Skeletal muscle satellite cell (primary cell): ENCODE measurements around the gene GLS.

ENCODE experiments used
- H3K27me3 ChIP-seq: 2 replicates; pipeline ENCODE4 v1.7.0; 2013; ENCODE audit warnings: low read length; ENCODE audit not compliant: control insufficient read depth, insufficient read depth
- H3K36me3 ChIP-seq: 2 replicates; pipeline ENCODE4 v1.7.0; 2013; ENCODE audit warnings: mild to moderate bottlenecking, control low read depth, low read length; ENCODE audit not compliant: insufficient read depth
- H3K4me1 ChIP-seq: 2 replicates; pipeline ENCODE4 v1.7.0; 2013; ENCODE audit warnings: low read length; ENCODE audit not compliant: control insufficient read depth, insufficient read depth
- H3K4me2 ChIP-seq: 2 replicates; pipeline ENCODE4 v1.7.0; 2013; ENCODE audit warnings: mild to moderate bottlenecking, low read length
- H3K4me3 ChIP-seq: 2 replicates; pipeline ENCODE4 v1.7.0; 2013; ENCODE audit warnings: low read length
- H3K9ac ChIP-seq: 2 replicates; pipeline ENCODE4 v1.7.0; 2013; ENCODE audit warnings: mild to moderate bottlenecking, low read depth, low read length, moderate library complexity
- H3K9me3 ChIP-seq: replicated peaks from 2 replicates; pipeline ENCODE4 v1.7.0; 2013; ENCODE audit warnings: mild to moderate bottlenecking, control low read depth, low read length

The GLS gene

GRCh38 chr2:190999949-191000665 lies 119.5 kb downstream of the GLS start:
- Histone ChIP-seq H3K9me3 (no peaks in the 10 kb centered on the region), H3K4me1 (no peaks in the 10 kb centered on the region), H3K9ac (no peak overlapping the region), H3K27me3 (no peaks in the 10 kb centered on the region), H3K4me2 (no peak overlapping the region), H3K4me3 (no peak overlapping the region), H3K36me3 (peaks cover 93% of the 10 kb centered on the region)

- Histone ChIP-seq H3K36me3 (peaks cover 94% of the 10 kb centered on the region), H3K9ac (no peak overlapping the region), H3K27me3 (no peaks in the 10 kb centered on the region), H3K4me1 (no peaks in the 10 kb centered on the region), H3K9me3 (no peaks in the 10 kb centered on the region), H3K4me3 (no peak overlapping the region), H3K4me2 (no peak overlapping the region)
These were observed 120.4 kb downstream of the GLS start for GRCh38 chr2:191001032-191001431.

- H3K4me3 ChIP-seq: no peak overlapping the region
- H3K4me1 ChIP-seq: no peaks in the 10 kb centered on the region
- no peaks in the 10 kb centered on the region for H3K9me3 ChIP-seq
- H3K9ac ChIP-seq: no peak overlapping the region
- H3K4me2 ChIP-seq: no peak overlapping the region
- peaks cover 94% of the 10 kb centered on the region for H3K36me3 ChIP-seq
- H3K27me3 ChIP-seq: no peaks in the 10 kb centered on the region
These were observed 121.0 kb downstream of the GLS start for GRCh38 chr2:191001624-191002023.

DNA sequence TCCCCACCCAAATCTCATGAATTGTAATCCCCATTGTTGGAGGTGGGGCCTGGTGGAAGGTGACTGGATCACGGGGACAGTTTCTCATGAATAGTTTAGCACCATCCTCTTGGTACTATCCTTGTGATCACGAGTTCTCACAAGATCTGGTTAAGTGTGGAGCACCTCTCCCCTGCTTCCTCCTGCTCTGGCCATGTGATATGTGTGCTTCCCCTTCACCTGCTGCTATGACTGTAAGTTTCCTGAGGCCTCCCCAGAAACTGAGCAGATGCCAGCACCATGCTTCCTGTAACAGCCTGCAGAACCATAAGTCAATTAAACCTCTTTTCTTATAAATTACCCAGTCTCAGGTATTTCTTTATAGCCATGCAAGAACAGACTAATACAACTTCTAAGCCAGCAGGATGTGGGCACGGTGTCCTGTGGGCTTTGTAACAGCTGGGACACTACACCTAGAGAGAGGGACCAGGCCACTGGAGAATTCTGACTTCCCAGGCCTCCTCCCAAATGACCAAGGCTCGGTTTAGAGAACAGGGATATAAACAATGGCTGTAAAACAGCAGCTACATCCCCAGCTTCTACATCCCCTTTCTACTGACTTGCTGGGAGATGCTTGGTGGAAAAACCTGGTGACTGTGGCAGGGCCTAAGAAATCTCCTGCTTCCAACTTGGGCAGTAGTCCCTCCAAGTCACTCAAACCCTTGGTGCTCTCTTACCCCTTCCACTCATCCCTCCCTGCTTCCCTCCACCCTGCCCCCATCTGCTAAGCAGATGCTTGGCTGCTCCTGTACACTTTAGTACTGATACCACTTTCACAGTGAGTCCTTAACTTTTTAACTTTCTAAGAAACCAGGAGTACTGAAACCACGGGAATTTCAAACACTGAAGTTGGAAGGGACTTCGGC lies 123.0 kb downstream of the GLS start:
- H3K4me2 ChIP-seq: no peak overlapping the region
- H3K27me3 ChIP-seq: no peaks in the 10 kb centered on the region
- H3K9me3 ChIP-seq: no peaks in the 10 kb centered on the region
- H3K36me3 ChIP-seq: peaks cover 98% of the 10 kb centered on the region
- H3K4me3 ChIP-seq: no peak overlapping the region
- H3K4me1 ChIP-seq: no peaks in the 10 kb centered on the region
- no peak overlapping the region for H3K9ac ChIP-seq

- peaks cover 88% of the 10 kb centered on the region for H3K36me3 ChIP-seq
- no peaks in the 10 kb centered on the region for H3K9me3 ChIP-seq
- H3K4me1 ChIP-seq: peaks cover 13% of the 10 kb centered on the region
- no peaks in the 10 kb centered on the region for H3K27me3 ChIP-seq
- H3K4me2 ChIP-seq: no peak overlapping the region
- H3K9ac ChIP-seq: no peak overlapping the region
- H3K4me3 ChIP-seq: no peak overlapping the region
These were observed 125.7 kb downstream of the GLS start for GRCh38 chr2:191006297-191006696.

DNA sequence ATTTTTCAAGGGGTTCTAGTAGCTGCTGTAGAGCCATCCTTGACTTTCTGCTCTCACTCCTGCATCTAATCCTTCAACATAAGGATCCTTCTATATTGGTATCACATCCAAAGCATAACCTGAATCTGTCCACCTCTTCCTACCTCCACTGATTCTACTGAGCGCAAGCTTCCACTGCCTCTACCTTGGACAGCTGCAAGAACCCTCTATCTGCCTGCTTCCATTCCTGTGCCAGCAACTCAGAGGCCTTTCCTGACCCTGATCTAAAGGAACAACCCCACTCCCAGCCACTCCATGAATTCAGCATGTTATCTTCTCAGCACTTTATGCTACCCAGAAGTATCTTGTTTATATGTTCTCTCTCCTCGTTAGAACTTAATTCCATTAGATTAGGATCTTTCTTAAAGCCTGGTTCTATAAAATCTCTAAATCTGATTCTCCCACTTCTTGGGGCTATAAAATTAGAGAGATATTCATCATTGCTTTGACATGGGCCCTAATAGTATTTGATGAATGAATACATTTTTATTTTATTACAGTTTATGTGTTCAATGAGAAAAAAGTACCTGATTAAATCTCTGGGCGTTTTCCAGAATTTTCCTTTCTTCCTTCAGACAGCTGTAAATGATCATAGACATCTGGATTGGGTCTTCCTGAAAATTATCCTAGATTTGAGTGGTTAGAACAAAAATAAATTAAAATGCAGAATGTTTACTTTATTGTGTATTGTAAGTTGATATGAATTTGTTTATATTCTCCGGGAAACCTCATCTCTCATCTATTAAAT lies 126.6 kb downstream of the GLS start:
- H3K9me3 ChIP-seq: no peaks in the 10 kb centered on the region
- no peaks in the 10 kb centered on the region for H3K27me3 ChIP-seq
- H3K9ac ChIP-seq: no peak overlapping the region
- H3K36me3 ChIP-seq: peaks cover 84% of the 10 kb centered on the region
- no peak overlapping the region for H3K4me2 ChIP-seq
- no peak overlapping the region for H3K4me3 ChIP-seq
- peaks cover 13% of the 10 kb centered on the region for H3K4me1 ChIP-seq

DNA sequence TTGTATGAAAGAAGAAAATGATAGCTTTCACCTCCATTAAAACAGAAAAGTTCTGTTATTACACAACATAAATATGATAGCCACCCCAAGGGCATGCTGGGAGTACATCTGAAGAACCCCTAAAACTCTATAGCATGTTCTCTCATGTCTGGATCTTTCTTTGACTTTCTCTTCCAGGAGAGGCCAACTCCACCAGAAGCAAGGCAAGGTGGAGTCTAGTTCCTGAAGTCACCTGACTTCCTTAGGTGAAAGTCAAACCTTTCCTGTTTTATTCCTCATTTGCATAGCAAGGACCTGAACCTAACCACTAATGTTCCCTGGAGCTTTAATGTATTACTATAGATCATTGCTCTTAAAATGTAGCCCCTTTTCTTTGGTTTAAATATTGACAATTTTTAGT lies 127.7 kb downstream of the GLS start:
- peaks cover 73% of the 10 kb centered on the region for H3K36me3 ChIP-seq
- no peaks in the 10 kb centered on the region for H3K27me3 ChIP-seq
- H3K4me3 ChIP-seq: no peak overlapping the region
- peaks cover 21% of the 10 kb centered on the region for H3K4me1 ChIP-seq
- no peaks in the 10 kb centered on the region for H3K9me3 ChIP-seq
- H3K9ac ChIP-seq: no peak overlapping the region
- no peak overlapping the region for H3K4me2 ChIP-seq

DNA sequence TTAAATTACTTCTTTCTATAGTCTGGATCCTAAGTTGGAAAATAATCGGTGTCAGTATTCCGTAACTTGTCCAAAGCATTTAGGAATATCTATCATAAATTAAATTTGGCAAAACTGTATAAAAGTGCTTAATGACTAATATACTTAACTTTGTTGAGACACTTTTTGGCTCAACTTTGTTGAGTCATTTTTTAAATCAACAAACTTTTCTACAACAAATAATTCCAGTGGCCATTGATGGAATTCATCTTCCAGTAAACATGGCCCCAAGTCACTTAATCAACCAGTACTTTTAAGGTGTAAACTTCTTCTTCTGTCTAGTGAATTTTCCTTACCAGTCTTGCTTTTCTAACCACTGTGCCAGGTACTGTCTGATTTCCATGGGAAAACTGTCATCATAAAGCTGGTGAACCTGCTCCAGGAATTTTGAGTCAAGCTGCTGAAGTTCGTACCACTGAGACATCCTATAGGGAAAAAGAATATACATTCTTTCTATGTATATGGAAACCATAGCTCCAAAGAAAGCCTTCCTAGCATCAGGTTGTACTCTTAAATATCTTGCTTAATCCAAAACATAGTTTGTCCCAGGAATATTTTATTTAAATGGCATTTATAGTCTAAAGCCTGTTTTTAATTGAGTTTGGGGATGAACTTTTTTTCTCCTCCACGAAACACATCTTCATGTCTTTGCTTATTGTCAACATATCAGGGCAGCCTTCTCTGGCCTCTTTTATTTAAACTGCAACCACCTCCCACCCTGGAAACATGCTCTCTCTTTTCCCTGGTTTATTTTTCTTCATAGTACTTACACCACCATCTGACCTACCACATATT lies 129.1 kb downstream of the GLS start:
- no peaks in the 10 kb centered on the region for H3K27me3 ChIP-seq
- H3K9me3 ChIP-seq: no peaks in the 10 kb centered on the region
- H3K4me3 ChIP-seq: no peak overlapping the region
- H3K36me3 ChIP-seq: peaks cover 58% of the 10 kb centered on the region
- peaks cover 26% of the 10 kb centered on the region for H3K4me1 ChIP-seq
- no peak overlapping the region for H3K4me2 ChIP-seq
- no peak overlapping the region for H3K9ac ChIP-seq

DNA sequence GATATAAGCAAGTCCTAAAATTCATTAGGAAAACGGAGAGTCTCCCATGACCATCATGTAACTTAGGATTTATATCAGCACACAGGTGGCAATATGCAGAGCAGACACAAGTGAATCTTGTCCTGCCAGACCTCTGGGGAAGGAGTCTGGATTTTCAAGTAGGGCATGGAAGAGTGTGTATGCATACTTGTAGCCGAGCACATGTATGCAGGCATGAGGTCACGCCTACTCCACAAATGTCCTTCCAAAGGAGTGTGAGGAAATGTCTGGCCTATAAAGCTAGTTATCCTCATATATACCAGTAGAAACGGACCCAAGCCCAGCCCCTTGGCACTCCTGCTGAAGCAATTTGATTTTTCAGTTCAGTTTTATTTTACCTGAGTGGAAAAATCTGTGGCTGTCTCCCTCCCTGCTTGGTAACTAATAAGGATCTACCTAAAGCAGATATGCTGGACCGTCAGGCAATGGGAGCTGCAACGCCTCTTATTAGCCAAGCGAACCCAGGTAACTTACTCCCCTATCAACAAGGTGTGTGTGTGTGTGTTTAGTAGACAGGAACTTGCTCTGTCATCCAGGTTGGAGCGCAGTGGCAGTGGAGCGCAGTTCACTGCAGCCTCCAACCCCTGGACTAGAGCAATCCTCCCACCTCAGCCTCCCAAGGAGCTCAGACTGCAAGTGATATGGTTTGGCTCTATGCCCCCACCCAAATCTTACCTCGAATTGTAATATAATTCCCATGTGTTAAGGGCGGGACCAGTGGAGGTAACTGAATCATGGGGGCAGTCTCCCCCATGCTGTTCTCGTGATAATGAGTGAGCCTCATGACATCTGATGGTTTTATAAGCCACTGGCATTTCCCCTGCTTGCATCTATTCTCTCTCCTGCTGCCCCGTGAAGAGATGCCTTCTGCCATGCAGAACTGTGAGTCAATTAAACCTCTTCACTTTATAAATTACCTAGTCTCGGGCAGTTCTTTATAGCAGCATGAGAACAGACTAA lies 130.6 kb downstream of the GLS start:
- Histone ChIP-seq H3K4me2 (no peak overlapping the region), H3K27me3 (no peaks in the 10 kb centered on the region), H3K36me3 (peaks cover 44% of the 10 kb centered on the region), H3K4me3 (no peak overlapping the region), H3K4me1 (peaks cover 27% of the 10 kb centered on the region), H3K9ac (no peak overlapping the region), H3K9me3 (no peaks in the 10 kb centered on the region)

GRCh38 chr2:191012346-191012745 lies 131.7 kb downstream of the GLS start:
- no peaks in the 10 kb centered on the region for H3K9me3 ChIP-seq
- peaks cover 27% of the 10 kb centered on the region for H3K4me1 ChIP-seq
- H3K36me3 ChIP-seq: peaks cover 33% of the 10 kb centered on the region
- H3K27me3 ChIP-seq: no peaks in the 10 kb centered on the region
- H3K4me2 ChIP-seq: peak overlapping the region; percentile 86
- peak overlapping the region; percentile 80 for H3K4me3 ChIP-seq
- H3K9ac ChIP-seq: no peak overlapping the region
